ENCODE data around the gene GSAP. TPM values are rescaled to one million over a fixed set of nuclear protein-coding genes. Genes with fewer than 3 reads are reported as not detected.
"Not testable (repeated sequence)": the region's sequence is repeated elsewhere in the genome, so short reads cannot be mapped to it uniquely, and the experiment has no call there.

Gene GSAP
- total RNA-seq, 1 donor from 2014 or later, result 5.0 TPM

GRCh38 chr7:77284005-77284404, 132.1 kb downstream of the GSAP start:
- Mint-ChIP-seq H3K27me3 (no peaks in the 10 kb centered on the region), H3K36me3 (peaks cover 8% of the 10 kb centered on the region), H3K4me3 (no peak overlapping the region), H3K9me3 (no peaks in the 10 kb centered on the region), H3K4me1 (ENCODE audit: unreplicated experiment) (peaks cover 4% of the 10 kb centered on the region), H3K27ac (no peak overlapping the region)
- DNase-seq (ENCODE audit: extremely low spot score, unreplicated experiment), result no peak
- no peak for TF ChIP-seq CTCF (conservative IDR thresholded peaks at IDR 0.05)

DNA sequence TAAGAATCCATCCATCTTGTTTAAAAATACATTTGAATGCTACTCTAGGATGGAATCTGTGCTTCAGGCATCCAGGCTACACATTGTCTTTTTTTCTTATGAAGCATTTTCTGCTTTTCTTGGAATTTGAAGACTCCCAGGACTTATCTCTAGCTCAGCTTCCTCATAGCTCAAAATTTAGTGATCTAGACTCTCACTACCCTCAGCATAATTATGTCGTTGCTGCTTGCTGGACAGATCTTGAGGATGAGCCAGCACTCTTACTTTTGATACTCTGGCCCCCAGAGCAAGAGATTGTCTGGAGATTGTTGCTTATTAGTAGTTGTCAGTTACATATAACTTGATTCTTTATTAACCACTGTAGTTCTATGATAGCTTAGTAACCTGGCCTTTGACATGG, 133.3 kb downstream of the GSAP start:
- no peak for TF ChIP-seq CTCF (conservative IDR thresholded peaks at IDR 0.05)
- peaks cover 4% of the 10 kb centered on the region for H3K4me1 Mint-ChIP-seq (ENCODE audit: unreplicated experiment)

DNA sequence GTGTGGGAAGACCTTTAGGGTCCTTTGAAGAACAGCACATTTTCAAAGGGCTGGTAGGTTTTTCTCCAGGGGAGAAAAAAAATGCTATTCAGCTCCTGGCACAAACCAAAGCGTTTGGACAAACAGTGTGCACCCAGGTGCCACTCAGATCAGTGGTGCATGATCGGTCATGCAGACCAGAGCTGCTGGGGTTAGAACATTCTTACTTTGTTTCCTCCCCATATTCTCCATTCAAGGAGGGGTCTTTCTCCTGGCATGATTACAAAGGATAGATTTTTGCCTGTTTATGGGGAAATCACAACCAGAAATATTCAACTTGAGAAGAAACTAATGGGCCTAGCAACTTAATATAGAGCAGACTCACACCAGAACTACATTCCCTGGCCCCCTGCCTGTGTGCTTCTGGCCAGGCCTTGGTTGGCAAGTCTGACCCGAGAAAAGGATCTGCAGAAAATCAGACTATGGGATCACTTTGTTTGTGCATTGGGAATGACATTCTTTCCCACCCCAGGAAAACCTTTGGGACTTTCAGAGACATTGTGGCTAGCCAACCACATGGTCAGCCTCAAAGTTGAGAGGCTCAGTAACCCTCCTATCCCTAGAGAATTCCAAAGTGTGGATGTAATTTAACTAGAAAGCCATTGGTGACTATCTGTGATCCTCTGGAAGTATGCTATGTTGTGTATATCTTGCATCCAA, 134.2 kb downstream of the GSAP start:
- TF ChIP-seq CTCF (conservative IDR thresholded peaks at IDR 0.05), result no peak
- no peak for DNase-seq (ENCODE audit: extremely low spot score, unreplicated experiment)
- no peak overlapping the region for H3K27ac Mint-ChIP-seq
- H3K4me3 Mint-ChIP-seq, result no peak overlapping the region
- no peaks in the 10 kb centered on the region for H3K9me3 Mint-ChIP-seq
- peaks cover 4% of the 10 kb centered on the region for H3K4me1 Mint-ChIP-seq (ENCODE audit: unreplicated experiment)
- peaks cover 2% of the 10 kb centered on the region for H3K36me3 Mint-ChIP-seq
- H3K27me3 Mint-ChIP-seq, result no peaks in the 10 kb centered on the region

More for the DNA sequence above, 133.3 kb downstream of the GSAP start:
- no peak overlapping the region for H3K4me3 Mint-ChIP-seq
- H3K36me3 Mint-ChIP-seq, result peaks cover 6% of the 10 kb centered on the region
- H3K27me3 Mint-ChIP-seq, result no peaks in the 10 kb centered on the region
- DNase-seq (ENCODE audit: extremely low spot score, unreplicated experiment), result no peak
- H3K9me3 Mint-ChIP-seq, result no peaks in the 10 kb centered on the region
- H3K27ac Mint-ChIP-seq, result no peak overlapping the region

GRCh38 chr7:77276120-77276519, 140.0 kb downstream of the GSAP start:
- Mint-ChIP-seq H3K4me1 (ENCODE audit: unreplicated experiment) (no peaks in the 10 kb centered on the region), H3K4me3 (no peak overlapping the region), H3K27ac (no peak overlapping the region), H3K36me3 (no peaks in the 10 kb centered on the region), H3K9me3 (no peaks in the 10 kb centered on the region), H3K27me3 (no peaks in the 10 kb centered on the region)
- no peak for TF ChIP-seq CTCF (conservative IDR thresholded peaks at IDR 0.05)
- DNase-seq (ENCODE audit: extremely low spot score, unreplicated experiment), result no peak

DNA sequence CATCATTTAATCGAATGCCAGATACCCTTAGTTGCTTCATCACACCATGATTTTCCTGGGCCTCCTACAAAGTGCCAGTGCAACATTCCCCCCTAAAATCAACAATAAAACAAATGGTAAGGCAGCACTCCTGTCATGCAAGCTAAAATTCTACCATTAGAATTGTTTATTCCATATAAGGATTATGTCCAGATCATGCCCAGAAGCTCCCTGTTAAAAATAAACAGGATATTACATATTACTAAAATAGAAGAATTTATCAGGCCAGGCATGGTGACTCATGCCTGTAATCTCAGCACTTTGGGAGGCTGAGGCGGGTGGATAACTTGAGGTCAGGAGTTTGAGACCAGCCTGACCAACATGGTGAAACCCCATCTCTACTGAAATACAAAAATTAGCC, 140.5 kb downstream of the GSAP start:
- H3K9me3 Mint-ChIP-seq; DNase-seq (ENCODE audit: extremely low spot score, unreplicated experiment); H3K4me1 Mint-ChIP-seq (ENCODE audit: unreplicated experiment); H3K36me3 Mint-ChIP-seq; H3K27ac Mint-ChIP-seq; H3K4me3 Mint-ChIP-seq; H3K27me3 Mint-ChIP-seq: not testable (repeated sequence)

- H3K4me1 Mint-ChIP-seq (ENCODE audit: unreplicated experiment), result no peaks in the 10 kb centered on the region
- H3K36me3 Mint-ChIP-seq, result no peaks in the 10 kb centered on the region
- no peak overlapping the region for H3K27ac Mint-ChIP-seq
Measured at GRCh38 chr7:77271766-77272165, 144.4 kb downstream of the GSAP start.

More at GRCh38 chr7:77271766-77272165, 144.4 kb downstream of the GSAP start:
- DNase-seq (ENCODE audit: extremely low spot score, unreplicated experiment), result no peak
- TF ChIP-seq CTCF (conservative IDR thresholded peaks at IDR 0.05), result no peak
- Mint-ChIP-seq H3K27me3 (no peaks in the 10 kb centered on the region), H3K9me3 (no peaks in the 10 kb centered on the region), H3K4me3 (no peak overlapping the region)
